ENCODE results near the gene SLC24A1.
A peak's percentile ranks its signal among the peaks of the same experiment; 100 is the strongest.
"Not testable (repeated sequence)": the region's sequence is repeated elsewhere in the genome, so short reads cannot be mapped to it uniquely, and the experiment has no call there.

The SLC24A1 gene

GRCh38 chr15:65612949-65613744, 8.6 kb upstream of the SLC24A1 start:
- Histone ChIP-seq H3K27ac (ENCODE audit: low read length) (no peak overlapping the region), H3K9ac (ENCODE audit: low read depth, low read length) (no peak overlapping the region), H2AFZ (ENCODE audit: low read depth, low read length) (no peak overlapping the region), H3K4me3 (ENCODE audit: low read depth in 1 of 2, low read length in 2 of 2) (no peak overlapping the region), H3K79me2 (ENCODE audit: insufficient read depth, low read length) (peaks cover 38% of the 10 kb centered on the region), H3K9me3 (ENCODE audit: insufficient read depth, low read length, severe bottlenecking) (no peaks in the 10 kb centered on the region), H3K36me3 (ENCODE audit: insufficient read depth, low read length) (no peaks in the 10 kb centered on the region), H3K4me2 (ENCODE audit: insufficient read depth, low read length) (peak overlapping the region; percentile 83; the same call in 1 of the 2 replicates), H3K27me3 (ENCODE audit: insufficient read depth, low read length, poor library complexity) (no peaks in the 10 kb centered on the region), H4K20me1 (ENCODE audit: insufficient read depth, low read length) (no peaks in the 10 kb centered on the region), H3K4me1 (ENCODE audit: insufficient read depth, low read length) (peaks cover 40% of the 10 kb centered on the region)
- no peak for DNase-seq
- ATAC-seq (ENCODE audit: insufficient read depth, low read depth) = no peak
- TF ChIP-seq EZH2 (IDR thresholded peaks at IDR 0.05; ENCODE audit: borderline replicate concordance, low read depth, low read length, severe bottlenecking) = no peak
- TF ChIP-seq CTCF (IDR thresholded peaks at IDR 0.05; ENCODE audit: borderline replicate concordance, extremely low read depth, low read length, poor library complexity, severe bottlenecking) = no peak

GRCh38 chr15:65615887-65616286, 5.9 kb upstream of the SLC24A1 start:
- peaks cover 11% of the 10 kb centered on the region for H3K79me2 ChIP-seq (ENCODE audit: insufficient read depth, low read length)
- not testable (repeated sequence) for H4K20me1 ChIP-seq (ENCODE audit: insufficient read depth, low read length); H3K27ac ChIP-seq (ENCODE audit: low read length); H2AFZ ChIP-seq (ENCODE audit: low read depth, low read length); ATAC-seq (ENCODE audit: insufficient read depth, low read depth); H3K27me3 ChIP-seq (ENCODE audit: insufficient read depth, low read length, poor library complexity); H3K9me3 ChIP-seq (ENCODE audit: insufficient read depth, low read length, severe bottlenecking); H3K4me3 ChIP-seq (ENCODE audit: low read depth in 1 of 2, low read length in 2 of 2); H3K4me2 ChIP-seq (ENCODE audit: insufficient read depth, low read length); H3K9ac ChIP-seq (ENCODE audit: low read depth, low read length); DNase-seq; H3K36me3 ChIP-seq (ENCODE audit: insufficient read depth, low read length)
- H3K4me1 ChIP-seq (ENCODE audit: insufficient read depth, low read length) = peaks cover 20% of the 10 kb centered on the region

GRCh38 chr15:65618560-65619109, 3.1 kb upstream of the SLC24A1 start:
- no peak overlapping the region for H3K9ac ChIP-seq (ENCODE audit: low read depth, low read length)
- ATAC-seq (ENCODE audit: insufficient read depth, low read depth) = no peak
- no peak overlapping the region for H3K4me3 ChIP-seq (ENCODE audit: low read depth in 1 of 2, low read length in 2 of 2)
- no peaks in the 10 kb centered on the region for H3K27me3 ChIP-seq (ENCODE audit: insufficient read depth, low read length, poor library complexity)
- no peaks in the 10 kb centered on the region for H3K9me3 ChIP-seq (ENCODE audit: insufficient read depth, low read length, severe bottlenecking)
- H4K20me1 ChIP-seq (ENCODE audit: insufficient read depth, low read length) = no peaks in the 10 kb centered on the region
- TF ChIP-seq CTCF (IDR thresholded peaks at IDR 0.05; ENCODE audit: borderline replicate concordance, extremely low read depth, low read length, poor library complexity, severe bottlenecking) = no peak
- TF ChIP-seq EZH2 (IDR thresholded peaks at IDR 0.05; ENCODE audit: borderline replicate concordance, low read depth, low read length, severe bottlenecking) = no peak
- no peaks in the 10 kb centered on the region for H3K36me3 ChIP-seq (ENCODE audit: insufficient read depth, low read length)
- no peaks in the 10 kb centered on the region for H3K79me2 ChIP-seq (ENCODE audit: insufficient read depth, low read length)
- H3K27ac ChIP-seq (ENCODE audit: low read length) = no peak overlapping the region
- H2AFZ ChIP-seq (ENCODE audit: low read depth, low read length) = no peak overlapping the region
- no peak for DNase-seq
- H3K4me1 ChIP-seq (ENCODE audit: insufficient read depth, low read length) = no peaks in the 10 kb centered on the region
- no peak overlapping the region for H3K4me2 ChIP-seq (ENCODE audit: insufficient read depth, low read length)

GRCh38 chr15:65619626-65620290, 2.0 kb upstream of the SLC24A1 start:
- Histone ChIP-seq H3K27ac (ENCODE audit: low read length) (no peak overlapping the region), H3K9ac (ENCODE audit: low read depth, low read length) (no peak overlapping the region), H3K27me3 (ENCODE audit: insufficient read depth, low read length, poor library complexity) (no peaks in the 10 kb centered on the region), H4K20me1 (ENCODE audit: insufficient read depth, low read length) (no peaks in the 10 kb centered on the region), H3K36me3 (ENCODE audit: insufficient read depth, low read length) (no peaks in the 10 kb centered on the region), H3K79me2 (ENCODE audit: insufficient read depth, low read length) (no peaks in the 10 kb centered on the region), H3K4me3 (ENCODE audit: low read depth in 1 of 2, low read length in 2 of 2) (no peak overlapping the region), H2AFZ (ENCODE audit: low read depth, low read length) (no peak overlapping the region), H3K4me1 (ENCODE audit: insufficient read depth, low read length) (no peaks in the 10 kb centered on the region), H3K4me2 (ENCODE audit: insufficient read depth, low read length) (no peak overlapping the region), H3K9me3 (ENCODE audit: insufficient read depth, low read length, severe bottlenecking) (no peaks in the 10 kb centered on the region)
- no peak for ATAC-seq (ENCODE audit: insufficient read depth, low read depth)
- no peak for TF ChIP-seq EZH2 (IDR thresholded peaks at IDR 0.05; ENCODE audit: borderline replicate concordance, low read depth, low read length, severe bottlenecking)
- no peak for TF ChIP-seq CTCF (IDR thresholded peaks at IDR 0.05; ENCODE audit: borderline replicate concordance, extremely low read depth, low read length, poor library complexity, severe bottlenecking)
- DNase-seq = no peak

Measured in DND-41 (cell line).